ENCODE results near the gene TANGO2.

The TANGO2 gene

DNA sequence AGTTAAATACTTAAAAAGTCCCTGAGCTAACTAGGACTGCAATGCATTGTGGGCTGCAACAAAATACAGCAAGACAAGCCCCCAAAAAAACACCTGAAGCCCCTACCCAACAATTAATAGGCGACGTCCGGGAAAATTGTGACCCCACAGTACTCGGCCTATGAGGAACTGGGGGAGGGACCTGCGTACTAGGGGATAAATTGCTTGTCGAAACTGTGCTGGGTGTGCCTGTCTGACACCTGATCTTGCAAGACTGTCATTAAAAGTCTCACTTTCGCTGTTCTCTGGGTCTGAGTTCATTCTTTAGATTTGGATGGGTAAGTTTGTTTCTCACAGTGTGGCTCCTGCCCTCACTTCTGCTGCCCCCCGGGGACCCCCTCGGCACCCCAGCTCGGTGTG, 15.2 kb downstream of the TANGO2 start:
- Mint-ChIP-seq H3K4me1 (no peaks in the 10 kb centered on the region), H3K27ac (no peak overlapping the region), H3K36me3 (ENCODE audit: low read depth) (no peaks in the 10 kb centered on the region), H3K27me3 (ENCODE audit: low read depth) (no peaks in the 10 kb centered on the region), H3K4me3 (no peak overlapping the region), H3K9me3 (no peaks in the 10 kb centered on the region)
- TF ChIP-seq, protein P1, sequence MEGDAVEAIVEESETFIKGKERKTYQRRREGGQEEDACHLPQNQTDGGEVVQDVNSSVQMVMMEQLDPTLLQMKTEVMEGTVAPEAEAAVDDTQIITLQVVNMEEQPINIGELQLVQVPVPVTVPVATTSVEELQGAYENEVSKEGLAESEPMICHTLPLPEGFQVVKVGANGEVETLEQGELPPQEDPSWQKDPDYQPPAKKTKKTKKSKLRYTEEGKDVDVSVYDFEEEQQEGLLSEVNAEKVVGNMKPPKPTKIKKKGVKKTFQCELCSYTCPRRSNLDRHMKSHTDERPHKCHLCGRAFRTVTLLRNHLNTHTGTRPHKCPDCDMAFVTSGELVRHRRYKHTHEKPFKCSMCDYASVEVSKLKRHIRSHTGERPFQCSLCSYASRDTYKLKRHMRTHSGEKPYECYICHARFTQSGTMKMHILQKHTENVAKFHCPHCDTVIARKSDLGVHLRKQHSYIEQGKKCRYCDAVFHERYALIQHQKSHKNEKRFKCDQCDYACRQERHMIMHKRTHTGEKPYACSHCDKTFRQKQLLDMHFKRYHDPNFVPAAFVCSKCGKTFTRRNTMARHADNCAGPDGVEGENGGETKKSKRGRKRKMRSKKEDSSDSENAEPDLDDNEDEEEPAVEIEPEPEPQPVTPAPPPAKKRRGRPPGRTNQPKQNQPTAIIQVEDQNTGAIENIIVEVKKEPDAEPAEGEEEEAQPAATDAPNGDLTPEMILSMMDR (IDR thresholded peaks at IDR 0.05; ENCODE audit: unreplicated experiment in 3 of 3), result no peak

DNA sequence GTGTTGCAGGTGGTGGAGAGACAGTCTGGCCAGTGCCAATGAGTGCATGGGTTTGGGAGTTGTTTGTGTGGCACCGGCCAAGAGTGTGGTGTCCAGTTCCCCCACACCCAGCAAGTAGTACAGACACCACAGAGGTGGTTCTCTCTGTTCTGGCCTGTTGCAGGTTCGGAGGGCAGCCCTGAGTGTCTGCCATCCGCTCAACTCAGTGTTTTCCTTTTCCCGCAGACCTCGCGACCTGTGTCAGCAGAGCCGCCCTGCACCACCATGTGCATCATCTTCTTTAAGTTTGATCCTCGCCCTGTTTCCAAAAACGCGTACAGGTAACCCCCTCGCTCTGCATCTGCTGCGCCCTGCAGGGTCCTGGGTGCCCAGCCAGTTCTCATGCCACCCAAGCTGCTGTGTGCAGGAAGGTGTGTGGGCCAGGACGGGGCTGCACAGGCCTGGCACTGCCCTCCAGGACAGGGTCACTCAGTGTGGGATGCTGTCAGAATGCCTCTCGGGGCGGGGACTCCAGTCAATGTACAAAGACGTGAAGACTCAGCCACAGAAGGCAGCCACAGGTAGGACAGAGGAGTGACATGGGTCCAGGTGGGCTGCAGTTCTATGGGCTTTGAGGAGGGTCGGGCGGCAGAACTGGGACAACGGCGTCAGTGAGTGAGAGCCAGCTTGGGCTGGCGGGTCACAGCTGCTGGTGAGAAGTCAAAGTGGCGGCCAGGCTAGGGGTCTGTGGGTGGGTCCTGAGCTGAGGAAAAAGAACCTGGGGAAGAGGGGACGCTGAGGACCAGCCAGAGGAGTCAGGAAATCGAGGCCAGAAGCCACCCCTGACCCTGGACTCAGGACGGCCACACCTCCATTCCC, 15.9 kb downstream of the TANGO2 start:
- H3K27ac Mint-ChIP-seq, result no peak overlapping the region
- no peaks in the 10 kb centered on the region for H3K9me3 Mint-ChIP-seq
- H3K4me3 Mint-ChIP-seq, result no peak overlapping the region
- H3K27me3 Mint-ChIP-seq (ENCODE audit: low read depth), result no peaks in the 10 kb centered on the region
- no peaks in the 10 kb centered on the region for H3K4me1 Mint-ChIP-seq
- TF ChIP-seq, protein P1 (IDR thresholded peaks at IDR 0.05; ENCODE audit: unreplicated experiment in 3 of 3), result no peak
- no peaks in the 10 kb centered on the region for H3K36me3 Mint-ChIP-seq (ENCODE audit: low read depth)

DNA sequence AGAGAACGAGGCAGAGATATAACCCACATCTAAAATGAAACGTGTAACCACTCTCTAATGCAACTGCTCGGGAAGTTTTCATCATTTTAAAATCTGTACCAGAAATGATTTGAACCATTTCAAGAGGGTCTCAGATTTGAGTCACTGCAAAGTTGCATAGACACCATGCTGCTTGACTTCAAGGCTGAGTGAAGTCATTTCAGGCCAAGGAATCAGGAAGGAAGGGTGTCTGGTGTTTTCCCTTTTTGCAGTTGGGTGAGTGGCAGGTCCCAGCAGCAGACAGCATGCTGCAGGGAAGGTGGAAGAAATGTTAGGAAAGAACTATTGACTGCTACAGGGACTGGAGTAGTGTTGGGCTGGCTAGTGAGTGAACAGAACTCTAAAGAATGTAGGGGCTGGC, 16.5 kb downstream of the TANGO2 start:
- no peaks in the 10 kb centered on the region for H3K36me3 Mint-ChIP-seq (ENCODE audit: low read depth)
- H3K4me1 Mint-ChIP-seq, result no peaks in the 10 kb centered on the region
- TF ChIP-seq, protein P1 (IDR thresholded peaks at IDR 0.05; ENCODE audit: unreplicated experiment in 3 of 3), result no peak

DNA sequence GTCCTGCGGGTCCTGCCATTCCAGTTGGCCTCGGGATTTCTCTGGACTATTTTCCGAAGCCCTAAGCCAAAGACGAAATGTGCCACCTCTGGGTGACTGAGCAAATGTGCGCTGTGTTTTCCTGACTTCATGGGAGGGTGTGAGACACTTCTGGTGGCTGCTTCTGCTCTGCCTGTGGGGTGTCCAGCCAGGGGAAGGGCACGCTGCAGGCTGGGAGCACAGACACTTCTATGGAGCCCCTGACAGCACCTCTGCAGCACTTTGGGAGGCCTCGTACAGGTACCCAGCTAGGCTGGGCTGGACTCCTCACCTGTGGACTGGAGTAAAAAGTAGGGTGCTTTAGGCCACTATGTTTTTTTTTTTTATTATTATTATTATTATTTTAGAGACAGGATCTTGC, 17.7 kb downstream of the TANGO2 start:
- TF ChIP-seq, protein P1 (IDR thresholded peaks at IDR 0.05; ENCODE audit: unreplicated experiment in 3 of 3), result no peak
- no peaks in the 10 kb centered on the region for H3K36me3 Mint-ChIP-seq (ENCODE audit: low read depth)
- no peaks in the 10 kb centered on the region for H3K4me1 Mint-ChIP-seq
- no peaks in the 10 kb centered on the region for H3K27me3 Mint-ChIP-seq (ENCODE audit: low read depth)
- H3K27ac Mint-ChIP-seq, result no peak overlapping the region
- no peak overlapping the region for H3K4me3 Mint-ChIP-seq
- no peaks in the 10 kb centered on the region for H3K9me3 Mint-ChIP-seq

More for the DNA sequence above, 16.5 kb downstream of the TANGO2 start:
- H3K27me3 Mint-ChIP-seq (ENCODE audit: low read depth), result no peaks in the 10 kb centered on the region
- H3K27ac Mint-ChIP-seq, result no peak overlapping the region
- no peak overlapping the region for H3K4me3 Mint-ChIP-seq
- H3K9me3 Mint-ChIP-seq, result no peaks in the 10 kb centered on the region

DNA sequence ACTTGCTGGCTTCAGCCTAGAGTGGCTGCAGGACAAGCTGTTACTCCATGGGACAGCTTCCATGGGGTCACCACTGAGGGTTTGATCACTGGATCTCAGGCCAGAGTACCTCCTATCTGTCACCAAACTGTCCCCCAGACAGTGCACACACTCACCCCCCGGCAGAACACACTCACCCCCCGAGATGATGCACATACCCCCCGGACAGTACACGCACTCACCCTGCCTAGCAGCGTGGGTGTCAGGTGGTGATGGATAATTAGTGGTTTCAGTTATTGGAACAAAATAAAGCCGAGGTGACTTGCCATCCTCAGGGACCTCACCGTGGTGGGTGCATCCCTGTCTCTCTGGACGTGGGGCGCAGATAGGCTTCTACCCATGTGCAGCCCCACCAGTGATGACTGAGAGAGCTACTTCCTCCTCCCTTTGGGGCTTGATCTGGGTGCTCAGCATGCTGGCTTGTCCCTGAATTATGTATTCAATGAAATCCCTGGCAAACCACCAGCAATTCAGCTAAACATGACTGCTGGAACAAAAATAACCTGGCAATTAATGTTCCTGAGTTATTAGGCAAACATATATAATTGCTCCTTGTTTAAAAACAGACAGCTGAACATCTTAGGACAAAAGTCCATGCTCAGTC, 18.9 kb downstream of the TANGO2 start:
- TF ChIP-seq, protein P1 (IDR thresholded peaks at IDR 0.05; ENCODE audit: unreplicated experiment in 3 of 3), result no peak
- H3K4me1 Mint-ChIP-seq, result no peaks in the 10 kb centered on the region
- H3K27ac Mint-ChIP-seq, result no peak overlapping the region
- H3K4me3 Mint-ChIP-seq, result no peak overlapping the region
- no peaks in the 10 kb centered on the region for H3K9me3 Mint-ChIP-seq
- no peaks in the 10 kb centered on the region for H3K36me3 Mint-ChIP-seq (ENCODE audit: low read depth)
- no peaks in the 10 kb centered on the region for H3K27me3 Mint-ChIP-seq (ENCODE audit: low read depth)
